Measurements from ENCODE around the gene PREX1.

DNA sequence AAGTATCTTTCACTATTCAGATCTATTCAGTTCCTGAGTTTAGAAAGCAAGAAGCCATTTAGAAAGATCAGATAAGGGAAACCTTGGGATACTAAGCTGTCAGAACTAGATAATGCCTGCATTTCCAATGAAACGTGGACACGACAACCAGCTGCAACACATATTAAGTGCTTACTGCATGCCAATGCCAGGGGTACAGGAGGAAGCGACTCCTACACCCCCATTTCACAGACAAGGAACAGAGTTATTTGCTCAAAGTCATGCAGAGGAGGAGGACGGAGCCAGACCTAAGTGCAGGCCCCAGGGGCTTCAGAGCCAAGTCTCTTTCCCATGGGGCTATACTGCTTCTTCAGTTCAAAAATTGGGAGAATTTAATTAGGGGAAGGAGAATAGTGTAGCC, 62.4 kb downstream of the PREX1 start:
- TF ChIP-seq, protein P1, sequence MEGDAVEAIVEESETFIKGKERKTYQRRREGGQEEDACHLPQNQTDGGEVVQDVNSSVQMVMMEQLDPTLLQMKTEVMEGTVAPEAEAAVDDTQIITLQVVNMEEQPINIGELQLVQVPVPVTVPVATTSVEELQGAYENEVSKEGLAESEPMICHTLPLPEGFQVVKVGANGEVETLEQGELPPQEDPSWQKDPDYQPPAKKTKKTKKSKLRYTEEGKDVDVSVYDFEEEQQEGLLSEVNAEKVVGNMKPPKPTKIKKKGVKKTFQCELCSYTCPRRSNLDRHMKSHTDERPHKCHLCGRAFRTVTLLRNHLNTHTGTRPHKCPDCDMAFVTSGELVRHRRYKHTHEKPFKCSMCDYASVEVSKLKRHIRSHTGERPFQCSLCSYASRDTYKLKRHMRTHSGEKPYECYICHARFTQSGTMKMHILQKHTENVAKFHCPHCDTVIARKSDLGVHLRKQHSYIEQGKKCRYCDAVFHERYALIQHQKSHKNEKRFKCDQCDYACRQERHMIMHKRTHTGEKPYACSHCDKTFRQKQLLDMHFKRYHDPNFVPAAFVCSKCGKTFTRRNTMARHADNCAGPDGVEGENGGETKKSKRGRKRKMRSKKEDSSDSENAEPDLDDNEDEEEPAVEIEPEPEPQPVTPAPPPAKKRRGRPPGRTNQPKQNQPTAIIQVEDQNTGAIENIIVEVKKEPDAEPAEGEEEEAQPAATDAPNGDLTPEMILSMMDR (IDR thresholded peaks at IDR 0.05 in 8 of 11, conservative IDR thresholded peaks at IDR 0.05 in 3 of 11) = no peak
- TF ChIP-seq POLR2AphosphoS5 (IDR thresholded peaks at IDR 0.05) = no peak
- no peak for TF ChIP-seq POLR2A (IDR thresholded peaks at IDR 0.05)

Data from spleen (tissue), 7 donors.